GDM1 (cell line): ENCODE results near the gene RAB33B.
"Not testable (repeated sequence)": the region's sequence is repeated elsewhere in the genome, so short reads cannot be mapped to it uniquely, and the experiment has no call there.

Experiments used
- DNase-seq: peaks from one replicate; lab custom pipeline; 2025; lab: John Stamatoyannopoulos, UW

RAB33B gene

DNA sequence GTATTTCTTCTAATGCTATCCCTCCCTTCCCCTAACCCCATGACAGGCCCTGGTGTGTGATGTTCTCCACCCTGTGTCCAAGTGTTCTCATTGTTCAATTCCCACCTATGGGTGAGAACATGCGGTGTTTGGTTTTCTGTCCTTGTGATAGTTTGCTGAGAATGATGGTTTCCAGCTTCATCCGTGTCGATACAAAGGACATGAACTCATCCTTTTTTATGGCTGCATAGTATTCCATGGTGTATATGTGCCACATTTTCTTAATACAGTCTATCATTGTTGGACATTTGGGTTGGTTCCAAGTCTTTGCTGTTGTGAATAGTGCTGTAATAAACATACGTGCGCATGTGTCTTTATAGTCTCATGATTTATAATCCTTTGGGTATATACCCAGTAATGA, 10.6 kb downstream of the RAB33B start:
- DNase-seq: not testable (repeated sequence)

DNA sequence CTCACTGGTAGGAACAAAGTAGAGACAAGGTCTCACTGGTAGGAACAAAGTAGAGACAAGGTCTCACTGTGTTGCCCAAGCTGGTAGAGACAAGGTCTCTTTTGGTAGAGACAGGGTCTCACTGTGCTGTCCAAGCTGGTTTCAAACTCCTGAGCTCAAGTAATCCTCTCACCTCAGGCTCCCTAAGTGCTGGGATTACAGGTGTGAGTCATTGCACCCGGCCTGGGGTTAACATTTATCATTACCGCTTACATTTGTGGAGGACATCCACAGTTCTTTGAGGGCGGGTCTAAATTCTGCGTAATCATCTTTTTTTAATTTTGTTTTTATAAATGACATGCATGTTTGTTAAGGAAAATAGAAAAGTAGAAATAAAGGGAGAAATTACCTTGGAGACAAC, 12.0 kb downstream of the RAB33B start:
- no peak for DNase-seq

GRCh38 chr4:139468756-139469155, 14.8 kb downstream of the RAB33B start:
- not testable (repeated sequence) for DNase-seq

- no peak for DNase-seq
Observed at GRCh38 chr4:139469216-139469615, 15.3 kb downstream of the RAB33B start.

DNA sequence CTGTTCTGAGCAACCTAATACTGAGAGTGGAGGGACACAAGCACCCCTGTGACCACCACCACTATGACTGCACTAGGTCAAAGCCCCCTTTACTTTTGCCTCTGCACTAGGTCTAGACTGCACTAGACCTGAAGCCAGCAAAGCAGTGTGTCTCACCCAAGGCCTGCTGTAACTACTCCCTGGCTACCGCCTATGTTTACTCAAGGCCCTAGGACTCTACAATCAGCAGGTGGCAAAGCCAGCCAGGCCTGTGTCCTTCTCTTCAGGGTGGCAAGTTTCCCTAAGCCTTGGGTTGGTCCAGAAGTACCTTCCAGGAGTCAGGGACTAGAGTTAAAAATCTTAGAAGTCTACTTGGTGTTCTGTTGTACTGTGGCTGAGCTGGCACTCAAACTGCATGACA, 15.9 kb downstream of the RAB33B start:
- no peak for DNase-seq

GRCh38 chr4:139470295-139470694, 16.4 kb downstream of the RAB33B start:
- no peak for DNase-seq

DNA sequence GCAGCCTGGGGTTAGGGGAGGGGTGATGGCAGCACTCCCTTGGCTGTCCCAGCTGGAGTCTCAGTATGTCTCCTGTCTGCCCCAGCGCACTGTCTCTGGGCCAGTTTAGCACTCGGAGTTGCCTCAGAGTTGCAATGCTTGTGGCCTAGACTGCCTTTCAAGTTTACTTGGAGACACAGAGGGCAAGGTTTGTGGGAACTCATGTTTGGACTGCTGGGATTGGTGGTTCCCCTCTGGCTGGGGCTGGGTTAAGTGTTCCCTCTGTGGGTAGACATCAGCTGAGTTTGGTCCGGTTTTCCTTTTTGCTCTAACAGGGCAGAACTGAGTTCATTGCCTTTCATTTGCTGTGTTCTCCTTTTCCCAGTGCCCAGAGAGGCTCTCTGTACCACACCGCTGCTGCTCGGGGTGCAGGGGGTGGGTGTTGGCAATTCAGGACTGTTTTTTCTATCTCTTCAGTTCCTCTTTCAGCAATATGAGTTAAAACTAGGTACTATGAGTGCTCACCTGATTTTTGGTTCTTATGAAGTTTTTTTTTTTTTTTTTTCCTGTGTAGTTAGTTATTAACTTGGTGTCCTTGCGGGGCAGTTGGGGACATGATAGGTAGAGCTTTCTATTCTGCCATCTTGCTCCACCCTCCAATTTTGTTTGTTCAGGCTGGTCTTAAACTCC, 17.2 kb downstream of the RAB33B start:
- no peak for DNase-seq

DNA sequence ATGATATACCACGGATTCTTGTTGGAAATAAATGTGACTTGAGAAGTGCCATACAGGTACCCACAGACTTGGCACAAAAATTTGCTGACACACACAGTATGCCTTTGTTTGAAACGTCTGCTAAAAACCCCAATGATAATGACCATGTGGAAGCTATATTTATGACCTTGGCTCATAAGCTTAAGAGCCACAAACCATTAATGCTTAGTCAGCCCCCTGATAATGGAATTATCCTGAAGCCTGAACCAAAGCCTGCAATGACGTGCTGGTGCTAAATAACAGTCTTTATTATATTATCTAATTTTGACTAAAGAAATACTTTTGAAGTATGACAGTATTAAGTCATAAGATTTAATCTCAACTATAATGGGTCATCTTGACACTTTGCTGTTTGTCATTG, 18.9 kb downstream of the RAB33B start:
- no peak for DNase-seq

- DNase-seq: no peak
Observed at GRCh38 chr4:139476363-139476762, 22.4 kb downstream of the RAB33B start.

GRCh38 chr4:139481465-139481864, 27.5 kb downstream of the RAB33B start:
- DNase-seq: no peak

GRCh38 chr4:139483000-139483399, 29.1 kb downstream of the RAB33B start:
- no peak for DNase-seq

- DNase-seq: no peak
Observed at GRCh38 chr4:139484783-139485311, 30.9 kb downstream of the RAB33B start.

DNA sequence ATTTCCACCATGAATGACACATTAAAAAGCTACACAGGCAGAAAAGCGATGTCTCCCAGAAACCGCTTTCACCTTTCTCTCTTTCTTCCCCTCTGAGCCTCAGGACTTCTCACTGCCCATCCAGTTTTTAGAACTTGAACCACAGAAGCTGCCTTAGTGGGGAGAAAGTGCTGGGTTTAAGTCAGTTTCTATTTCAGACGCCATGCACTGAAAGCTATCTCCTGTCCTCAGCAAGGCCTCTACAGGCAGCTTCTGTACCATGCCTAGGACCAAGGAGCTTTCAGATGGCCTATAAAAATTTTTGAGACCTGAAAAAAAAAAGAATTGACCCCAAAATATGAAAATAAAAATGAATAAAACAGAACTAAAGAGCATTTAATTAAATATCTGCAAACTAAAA, 34.5 kb downstream of the RAB33B start:
- DNase-seq: no peak

DNA sequence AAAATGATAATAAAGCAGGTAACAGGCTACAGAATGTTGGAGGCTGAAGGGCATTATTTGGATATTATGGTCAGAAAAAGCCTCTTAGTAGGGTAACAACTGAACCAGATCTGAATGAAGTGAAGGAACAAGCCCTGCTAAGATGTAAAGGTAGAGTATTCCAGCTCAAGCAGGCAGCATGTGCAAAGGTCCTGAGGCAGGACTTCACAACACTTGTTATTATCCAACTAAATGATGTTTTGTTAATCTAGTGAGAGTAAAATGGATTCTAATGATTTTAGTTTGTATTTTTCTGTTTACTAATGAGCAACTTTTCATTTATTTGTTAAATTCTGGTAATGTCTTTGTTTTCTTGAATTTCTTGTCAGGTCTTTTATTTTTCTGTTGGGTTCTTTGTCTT, 35.7 kb downstream of the RAB33B start:
- no peak for DNase-seq

DNA sequence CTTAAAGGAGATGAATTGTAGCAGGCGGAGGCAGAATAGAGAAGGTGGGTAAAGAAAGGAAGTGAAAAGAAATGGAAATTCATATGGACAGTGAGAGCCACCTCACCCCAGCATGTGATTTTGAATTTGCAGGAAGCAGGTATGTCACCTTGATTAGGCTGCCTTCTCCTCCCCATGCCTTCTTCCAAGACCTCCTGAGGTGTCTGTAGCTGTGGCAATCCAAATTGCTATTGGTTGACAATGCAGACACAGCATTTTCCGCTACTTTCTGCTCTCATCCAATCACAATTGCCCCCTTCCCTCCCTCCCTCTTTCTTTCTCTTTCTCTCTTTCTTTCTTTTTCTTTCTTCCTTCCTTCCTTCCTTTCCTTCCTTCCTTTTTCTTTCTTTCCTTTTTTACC, 38.5 kb downstream of the RAB33B start:
- DNase-seq: no peak

DNA sequence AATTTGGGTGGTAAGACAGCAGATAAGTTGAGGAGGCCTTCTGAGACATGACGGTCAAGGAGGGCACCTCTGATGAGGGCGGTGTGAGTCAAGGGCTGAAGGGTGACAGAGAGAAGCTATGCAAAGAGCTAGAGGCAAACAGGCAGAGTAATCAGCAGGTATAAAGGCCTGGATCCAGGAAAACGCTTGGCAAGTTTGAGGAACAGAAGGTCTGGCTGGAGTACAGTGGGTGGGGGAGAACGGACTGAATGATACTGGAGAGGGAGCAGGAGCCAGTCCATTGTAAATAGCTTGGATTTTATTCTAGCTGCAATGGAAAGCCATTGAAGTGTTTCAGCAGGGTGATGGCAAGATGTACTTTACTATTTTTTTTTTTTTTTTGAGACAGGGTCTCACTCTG, 39.3 kb downstream of the RAB33B start:
- DNase-seq: no peak

GRCh38 chr4:139499186-139499585, 45.3 kb downstream of the RAB33B start:
- DNase-seq: no peak

DNA sequence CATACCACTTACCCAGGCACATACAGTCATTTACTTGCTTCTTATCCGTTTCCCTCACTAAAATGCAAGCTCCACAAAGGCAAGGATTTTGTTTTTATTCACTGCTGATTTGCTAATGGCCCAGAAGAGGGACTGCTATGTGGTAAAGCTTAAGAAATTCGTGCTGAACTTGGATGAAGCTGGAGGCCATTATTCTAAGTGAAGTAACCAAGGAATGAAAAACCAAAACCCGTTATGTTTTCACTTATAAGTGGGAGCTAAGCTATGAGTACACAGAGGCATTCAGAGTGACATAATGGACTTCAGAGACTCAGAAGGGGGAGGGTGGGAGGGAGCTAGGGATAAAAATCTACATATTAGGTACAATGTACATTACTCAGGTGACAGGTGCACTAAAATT, 47.2 kb downstream of the RAB33B start:
- no peak for DNase-seq

DNA sequence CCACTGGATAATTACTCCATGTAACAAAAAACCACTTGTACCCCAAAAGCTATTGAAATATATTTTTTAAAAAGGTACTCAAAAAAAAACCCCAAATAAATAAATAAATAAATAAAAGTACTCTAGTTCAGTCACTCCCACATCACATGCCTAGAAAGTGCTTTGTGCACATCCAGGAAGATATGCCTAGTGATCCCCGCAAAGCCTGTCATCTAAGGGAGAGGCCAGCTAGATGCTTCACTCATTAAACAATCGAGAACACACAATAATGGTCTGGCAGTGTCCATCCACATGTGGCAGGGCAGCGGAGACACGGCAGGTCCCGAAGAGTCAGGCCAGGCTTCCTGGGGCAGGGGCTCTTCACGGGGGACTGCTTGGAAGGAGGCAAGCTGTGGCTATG, 47.6 kb downstream of the RAB33B start:
- DNase-seq: no peak

GRCh38 chr4:139501927-139502899, 48.3 kb downstream of the RAB33B start:
- no peak for DNase-seq

DNA sequence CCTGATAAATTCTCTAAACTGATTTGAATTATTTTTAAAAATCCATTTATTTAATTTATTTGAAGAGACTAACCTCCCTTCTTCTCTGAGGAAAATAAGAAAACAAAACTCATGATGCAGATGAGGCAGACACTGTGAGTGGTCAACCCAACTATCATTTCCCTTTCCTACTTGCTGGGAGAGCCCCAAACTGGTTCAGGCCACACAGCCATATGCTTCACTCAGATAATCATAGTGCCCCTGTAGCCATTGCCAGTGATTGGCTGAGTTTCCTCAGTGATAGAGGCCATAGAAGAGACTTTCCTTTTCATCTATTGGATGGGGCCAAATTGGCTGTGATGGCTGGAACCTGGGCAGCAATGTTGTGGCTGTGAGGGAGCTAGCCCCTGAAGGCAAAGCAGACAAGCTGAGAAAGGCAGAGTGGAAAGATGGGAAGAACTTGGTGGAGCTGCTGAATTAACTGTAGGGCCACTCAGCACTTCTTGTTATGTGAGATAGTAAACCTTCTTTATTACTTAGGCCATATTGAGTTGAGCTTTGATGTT, 49.8 kb downstream of the RAB33B start:
- DNase-seq: no peak

- DNase-seq: no peak
Observed at GRCh38 chr4:139506774-139507173, 52.9 kb downstream of the RAB33B start.
